Measurements from ENCODE around the gene TMEM212. TPM values are rescaled to one million over a fixed set of nuclear protein-coding genes. Genes with fewer than 3 reads are reported as not detected.
A peak's percentile ranks its signal among the peaks of the same experiment; 100 is the strongest.

The TMEM212 gene
- total RNA-seq, 1 experiment from 2014 or later: not detected

DNA sequence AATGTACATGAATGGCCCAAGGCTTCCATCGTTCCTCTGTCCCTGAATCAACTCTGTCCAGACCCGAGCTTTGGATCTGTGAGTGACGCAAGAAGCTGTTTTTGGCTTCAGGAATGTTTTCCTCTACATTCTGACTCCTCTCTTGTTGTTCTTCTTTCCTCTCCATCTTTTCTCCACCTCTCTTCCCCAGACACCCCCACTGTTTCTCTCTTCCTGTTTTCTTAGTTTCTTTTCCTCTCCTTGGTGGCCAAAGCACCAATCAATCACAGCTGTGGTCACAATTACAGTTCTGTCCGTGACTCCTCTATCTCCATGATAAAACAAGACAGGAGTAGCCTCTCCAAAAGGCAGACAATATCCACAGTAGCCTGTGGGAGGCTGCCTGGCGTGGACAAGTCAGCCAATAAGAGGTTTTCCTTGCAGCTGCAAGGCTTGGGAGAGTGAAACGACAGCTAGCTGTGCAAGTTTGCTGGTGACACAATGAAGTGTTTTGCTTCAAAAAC lies 4.9 kb upstream of the TMEM212 start:
- H3K27me3 Mint-ChIP-seq (ENCODE audit: low read depth): no peaks in the 10 kb centered on the region
- H3K79me1 ChIP-seq (ENCODE audit: insufficient read depth, low read depth, low read length, poor library complexity, severe bottlenecking): no peaks in the 10 kb centered on the region
- peak overlapping the region; percentile 71 for H2AFZ ChIP-seq (ENCODE audit: low read length)
- H3K23me2 ChIP-seq (ENCODE audit: insufficient read length, low read depth, low read length, poor library complexity, severe bottlenecking): no peaks in the 10 kb centered on the region
- H3K56ac ChIP-seq (ENCODE audit: insufficient read length, low read depth, low read length): no peak overlapping the region
- H3K14ac ChIP-seq (ENCODE audit: insufficient read depth, low read length): no peak overlapping the region
- no peak overlapping the region for H2BK12ac ChIP-seq (ENCODE audit: insufficient read length, low read depth, low read length)
- H4K91ac ChIP-seq (ENCODE audit: insufficient read length, low read depth, low read length): no peak overlapping the region
- no peak overlapping the region for H2BK120ac ChIP-seq (ENCODE audit: low read depth, low read length, poor library complexity, severe bottlenecking)
- H3K27me3 ChIP-seq (ENCODE audit: insufficient read depth, low read length): no peaks in the 10 kb centered on the region
- H3K36me3 Mint-ChIP-seq (ENCODE audit: insufficient read depth in 1 of 3, low read depth in 3 of 3): no peaks in the 10 kb centered on the region
- DNase-seq: no peak
- H3K4me3 Mint-ChIP-seq: 0 out of 5 replicates have a peak overlapping the region, but pooled peaks of 1 of the 2 experiments have one; percentile 0
- WGBS (ENCODE audit: extremely low coverage, insufficient read length, low lambda C conversion rate): no CpG with 5 or more reads among the region's 6 CpGs
- no peaks in the 10 kb centered on the region for H3K79me2 ChIP-seq (ENCODE audit: insufficient read depth, low read length)
- H3K9ac ChIP-seq (ENCODE audit: extremely low read depth, insufficient read length, low read length): no peak overlapping the region
- no peak overlapping the region for H4K5ac ChIP-seq (ENCODE audit: insufficient read length, low read depth, low read length)
- H3K18ac ChIP-seq (ENCODE audit: insufficient read length, low read depth, low read length): no peak overlapping the region
- no peak overlapping the region for H2BK15ac ChIP-seq (ENCODE audit: low read depth, low read length)
- no peak overlapping the region for H4K8ac ChIP-seq (replicated peaks; ENCODE audit: insufficient read length, low read depth, low read length)
- H2BK20ac ChIP-seq (ENCODE audit: low read depth, low read length, poor library complexity, severe bottlenecking): no peak overlapping the region
- H3T11ph ChIP-seq (ENCODE audit: low read length): no peak overlapping the region
- H3K9me3 Mint-ChIP-seq: no peaks in the 10 kb centered on the region
- H2BK5ac ChIP-seq (ENCODE audit: insufficient read length, low read length): no peak overlapping the region
- peak overlapping the region; percentile 20 to 84 (median 37); a peak in 3 of 7 replicates for H3K27ac Mint-ChIP-seq
- H3K4me1 Mint-ChIP-seq: peaks cover 13 to 23% of the 10 kb centered on the region in 2 experiments
- no peak overlapping the region for H3K4ac ChIP-seq (ENCODE audit: low read depth, low read length)
- no peak overlapping the region for H3K27ac ChIP-seq (ENCODE audit: insufficient read length, low read depth, low read length)
- no peak overlapping the region for H3K23ac ChIP-seq (ENCODE audit: insufficient read length, low read depth, low read length)
- TF ChIP-seq CTCF (conservative IDR thresholded peaks at IDR 0.05): no peak
- H3K4me1 ChIP-seq (ENCODE audit: insufficient read depth, low read length): 0 out of 2 replicates have a peak, but pooled peaks cover 2% of the 10 kb centered on the region
- H3K4me2 ChIP-seq (ENCODE audit: insufficient read depth, insufficient read length, low read length): no peak overlapping the region
- H3K9me3 ChIP-seq (ENCODE audit: control insufficient read depth, low read depth, low read length): no peaks in the 10 kb centered on the region
- no peaks in the 10 kb centered on the region for H4K20me1 ChIP-seq (ENCODE audit: control insufficient read depth, insufficient read depth, insufficient read length)
- H2AK5ac ChIP-seq (ENCODE audit: insufficient read length, low read length): no peak overlapping the region

Measured in H9 (cell line).